GM23338 (cell line): ENCODE data around the gene KRT12. TPM values are rescaled to one million over a fixed set of nuclear protein-coding genes. Genes with fewer than 3 reads are reported as not detected.

Experiments
- ATAC-seq: fragments of 200-7000 bp; cut with Tn5 transposase; 3 replicates; pipeline ENCODE4 v1.9.1; 2020
- DNase-seq: peaks from one replicate; pipeline ENCODE4 v3.0.0-alpha.2; 2015; ENCODE audit warnings: low spot score
- H2AFZ ChIP-seq: fragments of 200-600 bp; sonication (generic); 2 replicates; pipeline ENCODE4 v1.8.0; 2016; ENCODE audit warnings: antibody characterized with exemption, mild to moderate bottlenecking, moderate library complexity
- H3F3A ChIP-seq: fragments of 200-600 bp; sonication (generic); replicated peaks from 2 replicates; pipeline ENCODE4 v1.8.0; 2017; ENCODE audit warnings: antibody characterized with exemption, mixed run types, low read depth
- H3K27ac ChIP-seq: fragments of 200-600 bp; sonication (generic); 2 replicates; pipeline ENCODE4 v1.6.1; 2016; ENCODE audit warnings: low read depth
- H3K27me3 ChIP-seq: fragments of 200-600 bp; sonication (generic); 2 replicates; pipeline ENCODE4 v1.8.0; 2016; ENCODE audit warnings: mild to moderate bottlenecking, mixed run types, moderate library complexity; ENCODE audit not compliant: insufficient read depth
- H3K36me3 ChIP-seq: fragments of 200-600 bp; sonication (generic); 2 replicates; pipeline ENCODE4 v1.8.0; 2016; ENCODE audit warnings: mild to moderate bottlenecking; ENCODE audit not compliant: insufficient read depth
- H3K4me1 ChIP-seq: fragments of 200-600 bp; sonication (generic); 2 replicates; pipeline ENCODE4 v1.8.0; 2016; ENCODE audit warnings: mild to moderate bottlenecking, moderate library complexity; ENCODE audit not compliant: insufficient read depth
- H3K4me2 ChIP-seq: fragments of 200-600 bp; sonication (generic); 2 replicates; pipeline ENCODE4 v1.7.1; 2017; ENCODE audit warnings: mixed run types
- H3K4me3 ChIP-seq: fragments of 200-600 bp; sonication (generic); 2 replicates; pipeline ENCODE4 v1.6.1; 2016; ENCODE audit warnings: mixed run types
- H3K79me2 ChIP-seq: fragments of 200-600 bp; sonication (generic); replicated peaks from 2 replicates; pipeline ENCODE4 v1.8.0; 2017; ENCODE audit warnings: mild to moderate bottlenecking; ENCODE audit not compliant: insufficient read depth
- H3K9me2 ChIP-seq: fragments of 200-600 bp; sonication (generic); 2 replicates; pipeline ENCODE4 v1.8.0; 2017; ENCODE audit not compliant: insufficient read depth
- H4K20me1 ChIP-seq: fragments of 200-600 bp; sonication (generic); replicated peaks from 2 replicates; pipeline ENCODE4 v1.8.0; 2017; ENCODE audit warnings: mild to moderate bottlenecking; ENCODE audit not compliant: insufficient read depth
- H3K27ac Mint-ChIP-seq: 2 replicates; pipeline ENCODE4 v1.8.0; 2020; ENCODE audit warnings: inconsistent platforms, mild to moderate bottlenecking, moderate library complexity, mixed read lengths
- H3K27me3 Mint-ChIP-seq: 3 replicates; pipeline ENCODE4 v1.8.0; 2022; ENCODE audit warnings: low read depth, mild to moderate bottlenecking, moderate library complexity, mixed read lengths, inconsistent platforms; ENCODE audit not compliant: insufficient read depth, poor library complexity
- H3K36me3 Mint-ChIP-seq: 3 replicates; pipeline ENCODE4 v1.8.0; 2021; ENCODE audit warnings: low read depth, mild to moderate bottlenecking, inconsistent platforms, moderate library complexity, mixed read lengths
- H3K4me1 Mint-ChIP-seq: 3 replicates; pipeline ENCODE4 v1.8.0; 2020; ENCODE audit warnings: mild to moderate bottlenecking, inconsistent platforms, mixed read lengths
- H3K4me3 Mint-ChIP-seq: 3 replicates; pipeline ENCODE4 v1.8.0; 2021; ENCODE audit warnings: moderate library complexity, mild to moderate bottlenecking, inconsistent platforms, mixed read lengths
- H3K9me3 Mint-ChIP-seq: 3 replicates; pipeline ENCODE4 v1.8.0; 2020; ENCODE audit warnings: moderate library complexity, mild to moderate bottlenecking, inconsistent platforms, mixed read lengths
- CREB1 ChIP-seq: fragments of 250-450 bp; sonication (Bioruptor Pico); IDR thresholded peaks from 2 replicates; pipeline ENCODE4 v1.5.0; 2020; ENCODE audit warnings: low read depth, mild to moderate bottlenecking, moderate library complexity
- CTCF ChIP-seq, 2 experiments: fragments of 200-600 bp in 1 of 2; sonication (generic) in 1 of 2; conservative IDR thresholded peaks; 2 replicates each; pipeline versions ENCODE4 v1.5.1 to v1.6.1; 2016 to 2017; ENCODE audit warnings: antibody characterized with exemption in 2 of 2, low read depth in 2 of 2, mild to moderate bottlenecking in 2 of 2, moderate library complexity in 1 of 2
- ETS1 ChIP-seq: IDR thresholded peaks from 2 replicates; pipeline ENCODE4 v1.6.1; 2016; ENCODE audit warnings: antibody characterized with exemption
- EZH2 ChIP-seq: fragments of 200-600 bp; sonication (generic); IDR thresholded peaks from one replicate; pipeline ENCODE4 v1.8.0; 2017; ENCODE audit warnings: antibody characterized with exemption, mild to moderate bottlenecking, low read depth; ENCODE audit not compliant: unreplicated experiment
- EZH2phosphoT487 ChIP-seq: fragments of 200-600 bp; sonication (generic); IDR thresholded peaks from one replicate; pipeline ENCODE4 v1.8.1; 2018; ENCODE audit warnings: antibody characterized with exemption; ENCODE audit not compliant: unreplicated experiment
- JUNB ChIP-seq: IDR thresholded peaks from one replicate; pipeline ENCODE4 v1.6.1; 2016; ENCODE audit warnings: antibody characterized with exemption; ENCODE audit not compliant: unreplicated experiment
- NANOG ChIP-seq: IDR thresholded peaks from 2 replicates; pipeline ENCODE4 v1.6.1; 2016; ENCODE audit warnings: antibody characterized with exemption, borderline replicate concordance
- POLR2AphosphoS5 ChIP-seq: IDR thresholded peaks from 2 replicates; pipeline ENCODE4 v1.6.1; 2016; ENCODE audit warnings: antibody characterized with exemption, low read depth
- REST ChIP-seq: IDR thresholded peaks from one replicate; pipeline ENCODE4 v1.6.1; 2018; ENCODE audit warnings: antibody characterized with exemption; ENCODE audit not compliant: unreplicated experiment
- STAT1 ChIP-seq: IDR thresholded peaks from one replicate; pipeline ENCODE4 v1.6.1; 2016; ENCODE audit warnings: antibody characterized with exemption; ENCODE audit not compliant: unreplicated experiment
- ZNF114 ChIP-seq: fragments of 250-450 bp; sonication (Bioruptor Pico); IDR thresholded peaks from 2 replicates; pipeline ENCODE4 v1.5.0; 2020; ENCODE audit warnings: mild to moderate bottlenecking, moderate library complexity
- ZNF331 ChIP-seq: fragments of 250-450 bp; sonication (Bioruptor Pico); IDR thresholded peaks from 2 replicates; pipeline ENCODE4 v1.5.0; 2020; ENCODE audit warnings: low read depth, mild to moderate bottlenecking, moderate library complexity
- ZNF462 ChIP-seq: fragments of 250-450 bp; sonication (Bioruptor Pico); IDR thresholded peaks from 2 replicates; pipeline ENCODE4 v1.5.0; 2020; ENCODE audit warnings: mild to moderate bottlenecking, moderate library complexity
- polyA plus RNA-seq: library from polyadenylated mRNA; unstranded; fragments of >200 nt; fragmentation: Nextera tagmentation; extraction: Ambion mirVana; gene quantifications from 2 replicates; pipeline ENCODE4 v1.2.1, GENCODE V29; 2016
- total RNA-seq: library from RNA; depleted of rRNA; stranded (reverse); fragments of >200 nt; shearing (Covaris generic); gene quantifications from 2 replicates; pipeline ENCODE4 v1.2.3, GENCODE V29; 2014

Gene KRT12
- total and polyA plus RNA-seq, 2 experiments from 2014 or later, result not detected

- H3K27ac Mint-ChIP-seq, result no peak overlapping the region
- H3K36me3 ChIP-seq, result no peaks in the 10 kb centered on the region
- no peak for TF ChIP-seq EZH2
- TF ChIP-seq ETS1, result no peak
- TF ChIP-seq EZH2phosphoT487, result no peak
- TF ChIP-seq JUNB, result no peak
- no peak for TF ChIP-seq POLR2AphosphoS5
- no peak for TF ChIP-seq ZNF462 (CRISPR knock-in tag)
- no peak for TF ChIP-seq ZNF331 (CRISPR knock-in tag)
- no peak for TF ChIP-seq NANOG
- TF ChIP-seq ZNF114 (CRISPR knock-in tag), result no peak
- no peak for TF ChIP-seq CTCF (conservative IDR thresholded peaks at IDR 0.05; ENCODE audit: low read depth in 2 of 2)
- no peak for TF ChIP-seq REST
- no peak for TF ChIP-seq CREB1
- no peak for TF ChIP-seq STAT1
Observed at GRCh38 chr17:40879026-40879425, 12.0 kb upstream of the KRT12 start.

More at GRCh38 chr17:40879026-40879425, 12.0 kb upstream of the KRT12 start:
- no peaks in the 10 kb centered on the region; the same call in none of the 2 replicates for H3K9me2 ChIP-seq
- H3K4me1 ChIP-seq, result peaks cover 1% of the 10 kb centered on the region
- no peak overlapping the region for H3K4me2 ChIP-seq
- Mint-ChIP-seq H3K27me3 (no peaks in the 10 kb centered on the region), H3K4me3 (no peak overlapping the region), H3K9me3 (no peaks in the 10 kb centered on the region; the same call in 2 of the 3 replicates), H3K4me1 (peaks cover 5% of the 10 kb centered on the region), H3K36me3 (no peaks in the 10 kb centered on the region)
- H3K27me3 ChIP-seq, result no peaks in the 10 kb centered on the region
- DNase-seq, result no peak
- no peaks in the 10 kb centered on the region for H4K20me1 ChIP-seq
- H3K27ac ChIP-seq, result no peak overlapping the region
- no peak overlapping the region for H2AFZ ChIP-seq
- ATAC-seq, result no peak
- H3K4me3 ChIP-seq, result no peak overlapping the region
- H3F3A ChIP-seq, result no peaks in the 10 kb centered on the region
- H3K79me2 ChIP-seq, result no peaks in the 10 kb centered on the region
